Liver (tissue), 9 donors: ENCODE data around the gene SPINK9. TPM values are rescaled to one million over a fixed set of nuclear protein-coding genes. Genes with fewer than 3 reads are reported as not detected.
A peak's percentile ranks its signal among the peaks of the same experiment; 100 is the strongest.

Experiments used
- DNase-seq: peaks from one replicate; pipeline ENCODE4 v3.0.0-alpha.2; 2017; ENCODE audit warnings: low spot score
- H3K27ac ChIP-seq, 2 donors: one replicate each; pipeline ENCODE4 v1.7.0; 2013; ENCODE audit warnings: inconsistent platforms in 2 of 2, low read length in 2 of 2, control low read depth in 1 of 2, low read depth in 1 of 2, mild to moderate bottlenecking in 1 of 2
- H3K27me3 ChIP-seq, 4 donors: one replicate each; pipeline versions ENCODE4 v1.6.1 to v1.7.0; 2013; ENCODE audit warnings: low read length in 3 of 4, inconsistent platforms in 1 of 4, mild to moderate bottlenecking in 1 of 4, moderate library complexity in 1 of 4; ENCODE audit not compliant: control insufficient read depth in 4 of 4, insufficient read depth in 4 of 4
- H3K36me3 ChIP-seq, 4 donors: one replicate each; pipeline versions ENCODE4 v1.6.1 to v1.7.0; 2013; ENCODE audit warnings: low read length in 3 of 4, mild to moderate bottlenecking in 3 of 4, low read depth in 1 of 4, moderate library complexity in 1 of 4; ENCODE audit not compliant: control insufficient read depth in 4 of 4, insufficient read depth in 3 of 4
- H3K4me1 ChIP-seq, 4 donors: one replicate each; pipeline versions ENCODE4 v1.6.1 to v1.7.0; 2013; ENCODE audit warnings: low read length in 3 of 4, mild to moderate bottlenecking in 3 of 4, moderate library complexity in 1 of 4; ENCODE audit not compliant: control insufficient read depth in 4 of 4, insufficient read depth in 4 of 4
- H3K4me3 ChIP-seq, 3 donors: one replicate each; pipeline versions ENCODE4 v1.6.1 to v1.7.0; 2013; ENCODE audit warnings: low read length in 3 of 3, control low read depth in 1 of 3, low read depth in 1 of 3, mild to moderate bottlenecking in 1 of 3
- H3K9ac ChIP-seq, 2 donors: one replicate each; pipeline ENCODE4 v1.7.0; 2013; ENCODE audit warnings: low read length in 2 of 2, mild to moderate bottlenecking in 2 of 2, moderate library complexity in 2 of 2, control low read depth in 1 of 2, low read depth in 1 of 2
- H3K9me3 ChIP-seq, 4 donors: one replicate each; pipeline versions ENCODE4 v1.6.1 to v1.7.0; 2013; ENCODE audit warnings: low read length in 3 of 4; ENCODE audit not compliant: control insufficient read depth in 4 of 4
- EGR1 ChIP-seq, 2 donors: IDR thresholded peaks; 2 replicates each; pipeline ENCODE4 v1.6.1; 2016 to 2018; ENCODE audit warnings: antibody characterized with exemption in 2 of 2, low read depth in 2 of 2
- FOXA2 ChIP-seq: IDR thresholded peaks from 2 replicates; pipeline ENCODE4 v1.6.1; 2016; ENCODE audit warnings: antibody characterized with exemption
- GABPA ChIP-seq, 2 donors: IDR thresholded peaks in 1 of 2; conservative IDR thresholded peaks in 1 of 2; 2 replicates each; pipeline ENCODE4 v1.6.1; 2016; ENCODE audit warnings: antibody characterized with exemption in 2 of 2, mild to moderate bottlenecking in 1 of 2, moderate library complexity in 1 of 2
- HNF4A ChIP-seq, 2 donors: conservative IDR thresholded peaks; 2 replicates each; pipeline ENCODE4 v1.6.1; 2016; ENCODE audit warnings: antibody characterized with exemption in 2 of 2, mild to moderate bottlenecking in 2 of 2
- HNF4G ChIP-seq: IDR thresholded peaks from 2 replicates; pipeline ENCODE4 v1.6.1; 2016; ENCODE audit warnings: antibody characterized with exemption
- NR2F2 ChIP-seq: IDR thresholded peaks from 2 replicates; pipeline ENCODE4 v1.6.1; 2016; ENCODE audit warnings: antibody characterized with exemption
- RAD21 ChIP-seq, 2 donors: IDR thresholded peaks; 2 replicates each; pipeline ENCODE4 v1.6.1; 2016; ENCODE audit warnings: antibody characterized with exemption in 2 of 2, mild to moderate bottlenecking in 2 of 2
- RXRA ChIP-seq, 2 donors: IDR thresholded peaks; 2 replicates each; pipeline ENCODE4 v1.6.1; 2017 to 2018; ENCODE audit warnings: antibody characterized with exemption in 2 of 2, mild to moderate bottlenecking in 1 of 2
- SP1 ChIP-seq: IDR thresholded peaks from 2 replicates; pipeline ENCODE4 v1.6.1; 2018; ENCODE audit warnings: antibody characterized with exemption, mild to moderate bottlenecking
- TAF1 ChIP-seq: conservative IDR thresholded peaks from 2 replicates; pipeline ENCODE4 v1.6.1; 2016; ENCODE audit warnings: antibody characterized with exemption, mild to moderate bottlenecking
- YY1 ChIP-seq: IDR thresholded peaks from 2 replicates; pipeline ENCODE4 v1.6.1; 2016; ENCODE audit warnings: antibody characterized with exemption, mild to moderate bottlenecking
- WGBS: extraction: QIAGEN DNeasy Blood & Tissue Kit; methylation state at CpG from one replicate; pipeline ENCODE4 v1.1.7; 2013; 5-methylcytosine and 5-hydroxymethylcytosine counted together
- polyA plus RNA-seq, 2 donors: library from polyadenylated mRNA; stranded (reverse) in 1 of 2; unstranded in 1 of 2; fragments of 200-250 nt in 1 of 2; fragments of >200 nt in 1 of 2; fragmentation: Nextera tagmentation in 1 of 2; extraction: Ambion mirVana in 1 of 2; gene quantifications; one replicate each; pipeline versions ENCODE4 v1.2.1 to v1.2.3, GENCODE V29; 2013 to 2015
- total RNA-seq, 2 donors: library from RNA; depleted of rRNA; stranded (reverse); fragments of >200 nt; gene quantifications; one replicate each; pipeline ENCODE4 v1.2.3, GENCODE V29; 2014
- TF ChIP-seq, protein P1 (sequence below): IDR thresholded peaks from 2 replicates; pipeline ENCODE4 v1.6.1; 2016; ENCODE audit warnings: antibody characterized with exemption
- TF ChIP-seq, protein P2 (sequence below): IDR thresholded peaks from 2 replicates; pipeline ENCODE4 v1.6.1; 2016; ENCODE audit warnings: antibody characterized with exemption, mild to moderate bottlenecking
- TF ChIP-seq, protein P3 (sequence below): IDR thresholded peaks from 2 replicates; pipeline ENCODE4 v1.6.1; 2016; ENCODE audit warnings: antibody characterized with exemption
- TF ChIP-seq, protein P4 (sequence below): IDR thresholded peaks from 2 replicates; pipeline ENCODE4 v1.6.1; 2016; ENCODE audit warnings: antibody characterized with exemption
- TF ChIP-seq, protein P5 (sequence below): fragments of 150-350 bp; IDR thresholded peaks from 2 replicates; pipeline ENCODE4 v1.5.1; 2017; ENCODE audit warnings: improper control_type of control experiment, low read depth, low read length; ENCODE audit not compliant: missing input control
- donor health status: healthy.
- donor health status: healthy.
- donor health status: healthy.
- donor health status: healthy.
- donor health status: healthy.

Gene SPINK9
- total and polyA plus RNA-seq, 4 donors, result not detected

DNA sequence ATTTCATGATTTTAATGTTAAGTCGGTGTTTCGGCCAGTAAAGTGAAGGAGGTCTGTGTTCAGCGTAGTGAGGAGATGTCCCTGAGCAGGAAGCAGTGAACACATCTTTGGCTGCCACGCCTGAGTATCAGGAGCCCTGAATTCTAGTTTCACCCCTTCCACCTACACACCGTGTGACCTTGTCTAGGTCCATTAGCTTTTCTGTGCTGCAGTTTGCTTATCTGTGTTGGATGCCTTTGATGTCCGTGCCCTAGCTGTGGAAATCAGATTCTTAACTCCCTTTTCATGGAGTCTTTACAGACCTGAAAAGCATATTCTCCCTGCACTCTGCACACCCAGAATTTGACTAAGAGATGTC is 49.0 kb downstream of the SPINK9 start:
- 2% methylated on average over 6 of the region's 6 CpGs for WGBS
- H3K4me1 ChIP-seq, result peaks cover 3 to 29% (median 23%) of the 10 kb centered on the region in 4 donors
- peak overlapping the region; percentile 78 to 91 for H3K9ac ChIP-seq
- peak overlapping the region; percentile 73 to 91 (median 77) for H3K4me3 ChIP-seq
- TF ChIP-seq, protein P1, sequence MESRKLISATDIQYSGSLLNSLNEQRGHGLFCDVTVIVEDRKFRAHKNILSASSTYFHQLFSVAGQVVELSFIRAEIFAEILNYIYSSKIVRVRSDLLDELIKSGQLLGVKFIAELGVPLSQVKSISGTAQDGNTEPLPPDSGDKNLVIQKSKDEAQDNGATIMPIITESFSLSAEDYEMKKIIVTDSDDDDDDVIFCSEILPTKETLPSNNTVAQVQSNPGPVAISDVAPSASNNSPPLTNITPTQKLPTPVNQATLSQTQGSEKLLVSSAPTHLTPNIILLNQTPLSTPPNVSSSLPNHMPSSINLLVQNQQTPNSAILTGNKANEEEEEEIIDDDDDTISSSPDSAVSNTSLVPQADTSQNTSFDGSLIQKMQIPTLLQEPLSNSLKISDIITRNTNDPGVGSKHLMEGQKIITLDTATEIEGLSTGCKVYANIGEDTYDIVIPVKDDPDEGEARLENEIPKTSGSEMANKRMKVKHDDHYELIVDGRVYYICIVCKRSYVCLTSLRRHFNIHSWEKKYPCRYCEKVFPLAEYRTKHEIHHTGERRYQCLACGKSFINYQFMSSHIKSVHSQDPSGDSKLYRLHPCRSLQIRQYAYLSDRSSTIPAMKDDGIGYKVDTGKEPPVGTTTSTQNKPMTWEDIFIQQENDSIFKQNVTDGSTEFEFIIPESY, result no peak
- TF ChIP-seq SP1 (no peak), YY1 (no peak)
- H3K27me3 ChIP-seq, result no peaks in the 10 kb centered on the region
- no peaks in the 10 kb centered on the region for H3K36me3 ChIP-seq
- DNase-seq, result no peak
- H3K27ac ChIP-seq, result peak overlapping the region; percentile 77 to 85
- H3K9me3 ChIP-seq, result no peaks in the 10 kb centered on the region

DNA sequence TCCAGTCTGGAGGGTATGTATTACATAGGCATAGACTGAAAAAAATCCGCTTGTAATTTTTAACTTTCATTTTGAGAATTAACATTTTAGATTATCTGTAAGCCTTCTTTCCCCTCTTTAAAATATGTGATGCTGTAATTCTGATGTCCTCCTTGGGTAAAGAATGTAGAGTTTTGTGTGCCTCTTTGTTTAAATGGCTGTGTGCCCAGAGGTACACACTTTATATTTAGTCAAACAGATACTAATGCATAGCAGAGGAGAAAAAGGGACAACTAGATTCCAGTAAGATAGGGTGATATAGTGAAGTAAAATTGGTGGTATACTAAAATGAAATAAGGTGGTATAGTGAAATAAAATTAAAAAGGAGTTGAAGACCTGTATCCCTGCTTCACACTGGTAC is 49.7 kb downstream of the SPINK9 start:
- H3K9me3 ChIP-seq, result no peaks in the 10 kb centered on the region
- no peak for DNase-seq
- H3K9ac ChIP-seq, result peak overlapping the region in 1 of 2 donors; percentile 23
- WGBS, result 92% methylated on average over 1 of the region's 1 CpG
- H3K4me3 ChIP-seq, result no peak overlapping the region
- peaks cover 3 to 29% (median 23%) of the 10 kb centered on the region in 4 donors for H3K4me1 ChIP-seq
- no peak overlapping the region for H3K27ac ChIP-seq
- H3K27me3 ChIP-seq, result no peaks in the 10 kb centered on the region
- H3K36me3 ChIP-seq, result no peaks in the 10 kb centered on the region
- no peak for TF ChIP-seq NR2F2
- TF ChIP-seq, protein P2, sequence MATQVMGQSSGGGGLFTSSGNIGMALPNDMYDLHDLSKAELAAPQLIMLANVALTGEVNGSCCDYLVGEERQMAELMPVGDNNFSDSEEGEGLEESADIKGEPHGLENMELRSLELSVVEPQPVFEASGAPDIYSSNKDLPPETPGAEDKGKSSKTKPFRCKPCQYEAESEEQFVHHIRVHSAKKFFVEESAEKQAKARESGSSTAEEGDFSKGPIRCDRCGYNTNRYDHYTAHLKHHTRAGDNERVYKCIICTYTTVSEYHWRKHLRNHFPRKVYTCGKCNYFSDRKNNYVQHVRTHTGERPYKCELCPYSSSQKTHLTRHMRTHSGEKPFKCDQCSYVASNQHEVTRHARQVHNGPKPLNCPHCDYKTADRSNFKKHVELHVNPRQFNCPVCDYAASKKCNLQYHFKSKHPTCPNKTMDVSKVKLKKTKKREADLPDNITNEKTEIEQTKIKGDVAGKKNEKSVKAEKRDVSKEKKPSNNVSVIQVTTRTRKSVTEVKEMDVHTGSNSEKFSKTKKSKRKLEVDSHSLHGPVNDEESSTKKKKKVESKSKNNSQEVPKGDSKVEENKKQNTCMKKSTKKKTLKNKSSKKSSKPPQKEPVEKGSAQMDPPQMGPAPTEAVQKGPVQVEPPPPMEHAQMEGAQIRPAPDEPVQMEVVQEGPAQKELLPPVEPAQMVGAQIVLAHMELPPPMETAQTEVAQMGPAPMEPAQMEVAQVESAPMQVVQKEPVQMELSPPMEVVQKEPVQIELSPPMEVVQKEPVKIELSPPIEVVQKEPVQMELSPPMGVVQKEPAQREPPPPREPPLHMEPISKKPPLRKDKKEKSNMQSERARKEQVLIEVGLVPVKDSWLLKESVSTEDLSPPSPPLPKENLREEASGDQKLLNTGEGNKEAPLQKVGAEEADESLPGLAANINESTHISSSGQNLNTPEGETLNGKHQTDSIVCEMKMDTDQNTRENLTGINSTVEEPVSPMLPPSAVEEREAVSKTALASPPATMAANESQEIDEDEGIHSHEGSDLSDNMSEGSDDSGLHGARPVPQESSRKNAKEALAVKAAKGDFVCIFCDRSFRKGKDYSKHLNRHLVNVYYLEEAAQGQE, result no peak
- no peak for TF ChIP-seq TAF1
- TF ChIP-seq, protein P3, sequence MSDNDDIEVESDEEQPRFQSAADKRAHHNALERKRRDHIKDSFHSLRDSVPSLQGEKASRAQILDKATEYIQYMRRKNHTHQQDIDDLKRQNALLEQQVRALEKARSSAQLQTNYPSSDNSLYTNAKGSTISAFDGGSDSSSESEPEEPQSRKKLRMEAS, result no peak
- no peak for TF ChIP-seq YY1
- no peak for TF ChIP-seq RAD21 (IDR thresholded peaks at IDR 0.05)
- TF ChIP-seq, protein P4, sequence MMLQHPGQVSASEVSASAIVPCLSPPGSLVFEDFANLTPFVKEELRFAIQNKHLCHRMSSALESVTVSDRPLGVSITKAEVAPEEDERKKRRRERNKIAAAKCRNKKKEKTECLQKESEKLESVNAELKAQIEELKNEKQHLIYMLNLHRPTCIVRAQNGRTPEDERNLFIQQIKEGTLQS, result no peak
- TF ChIP-seq RXRA (IDR thresholded peaks at IDR 0.05), result no peak
- no peak for TF ChIP-seq FOXA2
- no peak for TF ChIP-seq SP1
- TF ChIP-seq, protein P1, result no peak
- no peak for TF ChIP-seq GABPA (IDR thresholded peaks at IDR 0.05 in 1 of 2, conservative IDR thresholded peaks at IDR 0.05 in 1 of 2)
- TF ChIP-seq HNF4G, result no peak
- no peak for TF ChIP-seq EGR1 (IDR thresholded peaks at IDR 0.05; ENCODE audit: low read depth in 2 of 2)
- TF ChIP-seq, protein P5, sequence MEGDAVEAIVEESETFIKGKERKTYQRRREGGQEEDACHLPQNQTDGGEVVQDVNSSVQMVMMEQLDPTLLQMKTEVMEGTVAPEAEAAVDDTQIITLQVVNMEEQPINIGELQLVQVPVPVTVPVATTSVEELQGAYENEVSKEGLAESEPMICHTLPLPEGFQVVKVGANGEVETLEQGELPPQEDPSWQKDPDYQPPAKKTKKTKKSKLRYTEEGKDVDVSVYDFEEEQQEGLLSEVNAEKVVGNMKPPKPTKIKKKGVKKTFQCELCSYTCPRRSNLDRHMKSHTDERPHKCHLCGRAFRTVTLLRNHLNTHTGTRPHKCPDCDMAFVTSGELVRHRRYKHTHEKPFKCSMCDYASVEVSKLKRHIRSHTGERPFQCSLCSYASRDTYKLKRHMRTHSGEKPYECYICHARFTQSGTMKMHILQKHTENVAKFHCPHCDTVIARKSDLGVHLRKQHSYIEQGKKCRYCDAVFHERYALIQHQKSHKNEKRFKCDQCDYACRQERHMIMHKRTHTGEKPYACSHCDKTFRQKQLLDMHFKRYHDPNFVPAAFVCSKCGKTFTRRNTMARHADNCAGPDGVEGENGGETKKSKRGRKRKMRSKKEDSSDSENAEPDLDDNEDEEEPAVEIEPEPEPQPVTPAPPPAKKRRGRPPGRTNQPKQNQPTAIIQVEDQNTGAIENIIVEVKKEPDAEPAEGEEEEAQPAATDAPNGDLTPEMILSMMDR, result no peak
- no peak for TF ChIP-seq HNF4A (conservative IDR thresholded peaks at IDR 0.05)
